IPS-15b (cell line): ENCODE results near the gene GLG1.

ENCODE experiments used
- H3K27me3 ChIP-seq: one replicate; pipeline ENCODE4 v1.6.1; 2013; ENCODE audit warnings: low read length; ENCODE audit not compliant: control insufficient read depth, insufficient read depth
- H3K36me3 ChIP-seq: one replicate; pipeline ENCODE4 v1.6.1; 2013; ENCODE audit warnings: low read length; ENCODE audit not compliant: control insufficient read depth, insufficient read depth
- H3K4me1 ChIP-seq: one replicate; pipeline ENCODE4 v1.6.1; 2013; ENCODE audit warnings: mild to moderate bottlenecking, low read length; ENCODE audit not compliant: control insufficient read depth, insufficient read depth
- H3K4me3 ChIP-seq: one replicate; pipeline ENCODE4 v1.5.1; 2013; ENCODE audit warnings: low read depth, low read length
- H3K9ac ChIP-seq: one replicate; pipeline ENCODE4 v1.6.1; 2013; ENCODE audit warnings: low read depth, mild to moderate bottlenecking, low read length
- H3K9me3 ChIP-seq: one replicate; pipeline ENCODE4 v1.6.1; 2013; ENCODE audit warnings: mild to moderate bottlenecking, low read length; ENCODE audit not compliant: control insufficient read depth, insufficient read depth

The GLG1 gene

GRCh38 chr16:74627506-74628220, 20.7 kb upstream of the GLG1 start:
- H3K27me3 ChIP-seq, result no peaks in the 10 kb centered on the region

GRCh38 chr16:74626741-74627416, 20.0 kb upstream of the GLG1 start:
- Histone ChIP-seq H3K27me3 (no peaks in the 10 kb centered on the region), H3K9ac (no peak overlapping the region), H3K4me3 (no peak overlapping the region), H3K36me3 (peaks cover 63% of the 10 kb centered on the region), H3K9me3 (no peaks in the 10 kb centered on the region), H3K4me1 (peaks cover 2% of the 10 kb centered on the region)

More at GRCh38 chr16:74627506-74628220, 20.7 kb upstream of the GLG1 start:
- no peaks in the 10 kb centered on the region for H3K4me1 ChIP-seq
- H3K4me3 ChIP-seq, result no peak overlapping the region
- H3K9me3 ChIP-seq, result no peaks in the 10 kb centered on the region
- H3K9ac ChIP-seq, result no peak overlapping the region
- H3K36me3 ChIP-seq, result peaks cover 67% of the 10 kb centered on the region

DNA sequence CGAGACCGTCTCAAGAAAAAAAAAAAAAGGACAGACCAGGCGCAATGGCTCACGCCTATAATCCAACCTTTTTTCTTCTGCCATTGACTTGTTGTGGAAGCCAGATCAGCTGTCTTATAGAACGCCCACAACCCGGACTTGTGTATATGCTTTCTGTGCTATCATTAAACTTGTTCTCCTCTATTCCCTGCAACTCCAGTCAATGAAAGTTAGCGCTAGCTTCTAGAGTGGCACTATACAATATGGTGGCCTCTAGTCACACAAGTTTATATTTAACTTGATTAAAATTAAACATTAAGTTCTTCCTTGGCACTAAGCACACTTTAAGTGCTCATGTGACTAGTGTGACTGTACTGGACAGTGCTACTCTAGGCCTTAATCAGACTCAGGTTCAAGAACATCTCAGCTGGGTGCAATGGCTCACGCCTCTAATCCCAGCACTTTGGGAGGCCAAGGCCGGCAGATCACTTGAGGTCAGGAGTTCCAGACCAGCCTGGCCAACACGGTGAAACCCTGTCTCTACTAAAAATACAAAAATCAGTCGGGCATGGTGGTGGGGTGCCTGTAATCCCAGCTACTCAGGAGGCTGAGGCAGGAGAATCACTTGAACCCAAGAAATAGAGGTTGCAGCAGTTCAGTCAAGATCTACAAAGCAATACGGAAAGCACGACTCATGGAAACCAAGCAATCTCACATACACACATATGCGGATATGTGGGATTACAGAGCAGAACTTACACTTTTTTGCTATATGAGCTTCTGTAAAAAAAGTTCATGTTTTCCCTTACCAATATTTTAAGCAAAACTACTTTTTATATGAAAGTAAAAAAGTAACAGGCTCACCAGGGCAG, 18.8 kb upstream of the GLG1 start:
- Histone ChIP-seq H3K36me3 (peaks cover 56% of the 10 kb centered on the region), H3K27me3 (no peaks in the 10 kb centered on the region), H3K9me3 (no peaks in the 10 kb centered on the region), H3K4me3 (no peak overlapping the region), H3K4me1 (peaks cover 3% of the 10 kb centered on the region), H3K9ac (no peak overlapping the region)

DNA sequence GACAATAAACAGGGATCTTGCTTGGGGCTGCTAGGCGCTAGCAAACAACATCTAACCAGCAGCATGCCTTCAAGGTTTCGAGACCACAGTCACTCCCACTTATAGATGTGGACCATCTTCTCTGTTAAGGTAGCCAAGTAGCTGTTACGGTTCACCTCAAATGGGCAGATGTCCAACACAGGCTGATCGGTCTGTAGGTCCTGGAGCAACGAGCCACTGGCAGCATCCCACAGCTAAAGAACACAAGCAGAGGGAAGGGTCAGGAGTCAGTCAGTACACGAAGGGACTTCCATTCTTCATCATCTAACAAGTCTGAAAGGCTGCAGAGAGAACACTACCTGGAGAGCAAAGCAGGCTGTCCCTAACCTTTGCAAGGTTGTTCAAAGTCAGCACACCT, 16.9 kb upstream of the GLG1 start:
- Histone ChIP-seq H3K9ac (no peak overlapping the region), H3K4me1 (peaks cover 3% of the 10 kb centered on the region), H3K9me3 (no peaks in the 10 kb centered on the region), H3K4me3 (no peak overlapping the region), H3K36me3 (peaks cover 45% of the 10 kb centered on the region), H3K27me3 (no peaks in the 10 kb centered on the region)

DNA sequence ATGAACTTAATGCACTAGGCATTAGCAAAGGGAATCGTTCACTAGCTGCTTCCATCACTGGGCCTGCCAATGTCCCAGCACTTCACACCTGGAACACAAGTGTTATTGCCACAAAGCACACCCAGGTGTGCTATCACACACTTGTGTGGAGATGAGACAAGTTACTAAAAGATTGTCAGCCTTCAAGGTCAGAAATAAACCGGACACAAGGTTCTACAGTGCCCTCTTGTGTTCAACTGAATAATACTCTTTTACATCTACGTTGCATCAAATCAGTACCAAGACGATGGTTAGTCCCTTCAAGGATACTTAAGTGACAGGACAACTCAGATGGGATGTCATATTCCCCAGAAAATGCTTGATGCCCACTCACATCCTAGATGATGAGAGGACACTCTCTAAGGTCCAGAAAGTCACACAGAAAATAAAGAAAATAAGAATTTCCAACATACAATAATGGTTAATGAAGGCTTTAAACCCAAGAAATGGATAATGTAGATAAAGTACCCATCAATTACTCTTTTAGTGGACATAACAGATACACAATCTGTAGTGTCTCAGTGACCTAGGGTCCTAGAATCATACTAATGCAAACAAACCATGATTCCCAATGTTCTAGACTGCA, 16.4 kb upstream of the GLG1 start:
- H3K4me3 ChIP-seq, result no peak overlapping the region
- no peak overlapping the region for H3K9ac ChIP-seq
- no peaks in the 10 kb centered on the region for H3K9me3 ChIP-seq
- no peaks in the 10 kb centered on the region for H3K27me3 ChIP-seq
- peaks cover 40% of the 10 kb centered on the region for H3K36me3 ChIP-seq
- H3K4me1 ChIP-seq, result peaks cover 3% of the 10 kb centered on the region

DNA sequence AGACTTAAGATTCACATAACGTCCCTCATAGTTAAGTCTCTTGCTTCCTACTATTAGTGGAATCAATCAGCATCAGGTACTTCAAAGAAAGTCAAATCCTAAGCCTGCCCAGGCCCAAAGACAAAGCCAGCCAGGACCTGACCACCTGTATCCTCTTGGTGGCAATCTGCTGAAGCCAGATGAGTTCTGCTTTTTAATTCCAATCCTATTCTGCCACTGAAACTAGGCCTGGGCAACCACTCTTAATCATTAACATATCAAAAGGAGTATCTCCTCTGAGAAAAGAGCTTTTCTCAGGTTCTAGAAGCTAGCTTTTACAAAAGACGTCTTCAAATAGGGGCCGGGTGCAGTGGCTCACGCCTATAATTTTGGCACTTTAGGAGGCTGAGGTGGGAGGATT, 15.1 kb upstream of the GLG1 start:
- peaks cover 27% of the 10 kb centered on the region for H3K36me3 ChIP-seq
- H3K4me3 ChIP-seq, result no peak overlapping the region
- H3K9ac ChIP-seq, result no peak overlapping the region
- H3K9me3 ChIP-seq, result no peaks in the 10 kb centered on the region
- H3K4me1 ChIP-seq, result peaks cover 3% of the 10 kb centered on the region
- H3K27me3 ChIP-seq, result no peaks in the 10 kb centered on the region

DNA sequence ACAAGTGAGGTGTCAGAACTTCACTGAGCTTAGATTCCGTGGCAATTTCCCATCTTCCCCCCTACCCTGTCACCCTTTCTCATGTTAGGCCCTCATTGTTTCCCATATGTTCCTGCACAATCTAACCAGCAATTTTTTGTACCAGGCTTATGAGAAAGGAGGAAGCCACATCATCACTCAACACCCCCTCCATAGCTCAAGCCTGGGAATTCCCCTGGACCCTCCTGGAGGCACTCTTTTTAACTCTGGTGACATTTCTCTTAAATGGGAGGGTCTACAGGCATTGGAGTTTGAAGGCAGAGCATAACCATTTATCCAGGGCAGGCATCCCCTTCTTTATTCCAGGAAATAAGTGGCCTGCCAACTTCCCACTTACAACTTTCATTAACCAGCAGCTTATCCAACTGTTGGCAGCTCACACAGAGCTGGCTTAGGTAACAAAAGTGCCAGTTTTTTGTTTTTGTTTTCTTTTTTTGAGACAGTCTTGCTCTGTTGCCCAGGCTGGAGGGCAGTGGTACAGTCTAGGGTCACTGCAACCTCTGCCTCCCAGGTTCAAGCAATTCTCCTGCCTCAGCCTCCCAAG, 10.4 kb upstream of the GLG1 start:
- no peak overlapping the region for H3K9ac ChIP-seq
- H3K9me3 ChIP-seq, result no peaks in the 10 kb centered on the region
- H3K4me1 ChIP-seq, result peaks cover 3% of the 10 kb centered on the region
- no peaks in the 10 kb centered on the region for H3K27me3 ChIP-seq
- peaks cover 4% of the 10 kb centered on the region for H3K36me3 ChIP-seq
- no peak overlapping the region for H3K4me3 ChIP-seq

DNA sequence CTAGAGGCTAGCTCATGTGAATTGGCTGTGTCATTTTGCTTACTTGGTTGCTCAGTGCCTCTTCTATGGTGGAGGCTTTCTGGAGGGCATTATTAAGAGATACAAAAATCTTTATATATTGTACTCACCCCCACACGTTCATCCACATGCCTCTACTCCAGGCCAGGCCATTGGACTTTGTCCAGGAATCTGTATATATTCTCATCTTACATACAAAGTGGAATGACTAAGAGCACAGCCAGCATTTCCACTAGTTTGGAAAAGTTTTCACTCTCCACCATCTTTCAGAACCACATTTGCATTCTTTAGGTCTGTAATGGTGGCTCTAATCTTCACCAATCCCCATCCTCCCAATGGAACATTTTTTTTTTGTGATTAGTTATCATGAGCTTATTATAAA, 4.8 kb upstream of the GLG1 start:
- H3K4me1 ChIP-seq, result peaks cover 6% of the 10 kb centered on the region
- no peaks in the 10 kb centered on the region for H3K9me3 ChIP-seq
- no peaks in the 10 kb centered on the region for H3K36me3 ChIP-seq
- no peak overlapping the region for H3K4me3 ChIP-seq
- H3K9ac ChIP-seq, result no peak overlapping the region
- no peaks in the 10 kb centered on the region for H3K27me3 ChIP-seq

DNA sequence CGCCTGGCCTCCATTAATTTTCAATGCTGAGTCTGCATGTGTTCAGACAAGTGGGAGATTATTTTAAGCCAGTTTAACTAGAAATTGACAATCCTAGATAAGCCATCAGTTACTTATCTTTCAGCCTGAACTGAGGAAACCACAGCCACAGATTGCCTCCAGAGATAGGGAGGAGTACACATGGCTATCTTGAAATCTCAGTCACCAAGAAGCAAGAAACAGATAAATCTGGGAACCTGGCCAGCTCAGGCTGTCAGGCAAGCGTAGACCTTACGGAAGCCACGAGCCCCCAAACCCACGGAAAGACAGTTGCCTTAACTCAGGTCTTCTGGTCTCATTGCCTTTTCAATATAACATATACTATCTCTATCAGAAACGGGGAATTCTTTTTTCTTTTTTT, 2.0 kb upstream of the GLG1 start:
- Histone ChIP-seq H3K9me3 (no peaks in the 10 kb centered on the region), H3K27me3 (no peaks in the 10 kb centered on the region), H3K36me3 (no peaks in the 10 kb centered on the region), H3K4me1 (peaks cover 11% of the 10 kb centered on the region), H3K9ac (no peak overlapping the region), H3K4me3 (no peak overlapping the region)

- H3K4me3 ChIP-seq, result peak overlapping the region; percentile 48
- no peaks in the 10 kb centered on the region for H3K9me3 ChIP-seq
- H3K9ac ChIP-seq, result no peak overlapping the region
- H3K36me3 ChIP-seq, result no peaks in the 10 kb centered on the region
- H3K27me3 ChIP-seq, result no peaks in the 10 kb centered on the region
- H3K4me1 ChIP-seq, result peaks cover 11% of the 10 kb centered on the region
Measured at GRCh38 chr16:74608381-74608780, 1.5 kb upstream of the GLG1 start.

- H3K9ac ChIP-seq, result peak overlapping the region; percentile 13
- peaks cover 11% of the 10 kb centered on the region for H3K4me1 ChIP-seq
- no peaks in the 10 kb centered on the region for H3K27me3 ChIP-seq
Measured at GRCh38 chr16:74607962-74608356, 1.0 kb upstream of the GLG1 start.

More at GRCh38 chr16:74607962-74608356, 1.0 kb upstream of the GLG1 start:
- no peaks in the 10 kb centered on the region for H3K9me3 ChIP-seq
- H3K36me3 ChIP-seq, result no peaks in the 10 kb centered on the region
- peak overlapping the region; percentile 48 for H3K4me3 ChIP-seq
